Neural progenitor cell (in vitro differentiated cells): ENCODE data around the gene TNFRSF14. TPM values are rescaled to one million over a fixed set of nuclear protein-coding genes. Genes with fewer than 3 reads are reported as not detected.

Source experiments
- DNase-seq: peaks from one replicate; pipeline ENCODE4 v3.0.0-alpha.2; 2016; ENCODE audit warnings: low spot score
- H2AFZ ChIP-seq: fragments of 200-600 bp; sonication (generic); replicated peaks from 2 replicates; pipeline ENCODE4 v1.6.1; 2016; ENCODE audit warnings: antibody characterized with exemption
- H3F3A ChIP-seq: fragments of 200-600 bp; sonication (generic); 2 replicates; pipeline ENCODE4 v1.6.1; 2016; ENCODE audit warnings: antibody characterized with exemption, low read depth
- H3K27ac ChIP-seq: fragments of 200-600 bp; sonication (generic); 2 replicates; pipeline ENCODE4 v1.5.1; 2016; ENCODE audit warnings: mild to moderate bottlenecking
- H3K27me3 ChIP-seq: fragments of 200-600 bp; sonication (generic); 2 replicates; pipeline ENCODE4 v1.6.1; 2016; ENCODE audit warnings: mild to moderate bottlenecking, moderate library complexity
- H3K36me3 ChIP-seq: fragments of 200-600 bp; sonication (generic); 2 replicates; pipeline ENCODE4 v1.5.1; 2016
- H3K4me1 ChIP-seq: fragments of 200-600 bp; sonication (generic); 2 replicates; pipeline ENCODE4 v1.6.1; 2016; ENCODE audit warnings: mixed run types
- H3K4me2 ChIP-seq: fragments of 200-600 bp; sonication (generic); 2 replicates; pipeline ENCODE4 v1.6.1; 2016
- H3K4me3 ChIP-seq: fragments of 200-600 bp; sonication (generic); 2 replicates; pipeline ENCODE4 v1.5.1; 2016
- H3K79me2 ChIP-seq: fragments of 200-600 bp; sonication (generic); 2 replicates; pipeline ENCODE4 v1.6.1; 2016; ENCODE audit warnings: low read depth
- H3K9ac ChIP-seq: fragments of 200-600 bp; sonication (generic); 2 replicates; pipeline ENCODE4 v1.6.1; 2016
- H3K9me3 ChIP-seq: fragments of 200-600 bp; sonication (generic); 2 replicates; pipeline ENCODE4 v1.5.1; 2016; ENCODE audit warnings: low read depth
- H4K20me1 ChIP-seq: fragments of 200-600 bp; sonication (generic); 2 replicates; pipeline ENCODE4 v1.6.1; 2016; ENCODE audit warnings: low read depth
- H3K27ac Mint-ChIP-seq: 3 replicates; pipeline ENCODE4 v1.8.0; 2021; ENCODE audit warnings: mixed read lengths
- H3K27me3 Mint-ChIP-seq: 2 replicates; pipeline ENCODE4 v1.8.0; 2022; ENCODE audit warnings: low read depth, mild to moderate bottlenecking, inconsistent platforms, moderate library complexity, mixed read lengths; ENCODE audit not compliant: insufficient read depth
- H3K36me3 Mint-ChIP-seq: 3 replicates; pipeline ENCODE4 v1.8.0; 2021; ENCODE audit warnings: mixed read lengths
- H3K4me1 Mint-ChIP-seq: 3 replicates; pipeline ENCODE4 v1.8.0; 2021; ENCODE audit warnings: mixed read lengths
- H3K4me3 Mint-ChIP-seq: 3 replicates; pipeline ENCODE4 v1.8.0; 2021; ENCODE audit warnings: mild to moderate bottlenecking, moderate library complexity, mixed read lengths
- H3K9me3 Mint-ChIP-seq: 3 replicates; pipeline ENCODE4 v1.8.0; 2020; ENCODE audit warnings: mixed read lengths
- CTCF ChIP-seq: fragments of 200-600 bp; sonication (generic); IDR thresholded peaks from 2 replicates; pipeline ENCODE4 v1.5.1; 2017; ENCODE audit warnings: antibody characterized with exemption, mild to moderate bottlenecking
- EZH2 ChIP-seq: fragments of 200-600 bp; sonication (generic); IDR thresholded peaks from 2 replicates; pipeline ENCODE4 v1.6.1; 2017; ENCODE audit warnings: antibody characterized with exemption, mild to moderate bottlenecking, moderate library complexity
- EZH2phosphoT487 ChIP-seq: fragments of 200-600 bp; sonication (generic); IDR thresholded peaks from 2 replicates; pipeline ENCODE4 v1.6.1; 2017; ENCODE audit warnings: antibody characterized with exemption
- total RNA-seq: library from RNA; depleted of rRNA; stranded (reverse); fragments of >200 nt; gene quantifications from 2 replicates; pipeline ENCODE4 v1.2.3, GENCODE V29; 2015; ENCODE audit warnings: low replicate concordance

Gene TNFRSF14
- total RNA-seq, 1 donor from 2014 or later: not detected

GRCh38 chr1:2602311-2602835 is 46.2 kb downstream of the TNFRSF14 start:
- no peak for DNase-seq
- Histone ChIP-seq H3F3A (no peaks in the 10 kb centered on the region), H4K20me1 (no peaks in the 10 kb centered on the region), H2AFZ (no peak overlapping the region), H3K9me3 (no peaks in the 10 kb centered on the region), H3K4me2 (no peak overlapping the region), H3K36me3 (no peaks in the 10 kb centered on the region), H3K4me1 (no peaks in the 10 kb centered on the region), H3K79me2 (no peaks in the 10 kb centered on the region), H3K27me3 (peaks cover 18% of the 10 kb centered on the region), H3K4me3 (no peak overlapping the region), H3K9ac (no peak overlapping the region), H3K27ac (no peak overlapping the region)
- Mint-ChIP-seq H3K4me1 (peaks cover 11% of the 10 kb centered on the region), H3K27me3 (peaks cover 5% of the 10 kb centered on the region), H3K4me3 (no peak overlapping the region), H3K9me3 (peaks cover 3% of the 10 kb centered on the region), H3K27ac (peak overlapping the region; percentile 89), H3K36me3 (no peaks in the 10 kb centered on the region)
- TF ChIP-seq EZH2phosphoT487: no peak
- no peak for TF ChIP-seq EZH2
- TF ChIP-seq CTCF: no peak

- no peaks in the 10 kb centered on the region for H3K36me3 Mint-ChIP-seq
- Histone ChIP-seq H3K79me2 (no peaks in the 10 kb centered on the region), H3K9ac (no peak overlapping the region), H3F3A (peaks cover 1% of the 10 kb centered on the region), H3K36me3 (no peaks in the 10 kb centered on the region), H3K4me1 (no peaks in the 10 kb centered on the region), H3K27ac (no peak overlapping the region), H3K4me3 (no peak overlapping the region), H3K27me3 (peaks cover 18% of the 10 kb centered on the region), H2AFZ (no peak overlapping the region), H3K4me2 (no peak overlapping the region), H3K9me3 (no peaks in the 10 kb centered on the region), H4K20me1 (no peaks in the 10 kb centered on the region)
- peaks cover 5% of the 10 kb centered on the region for H3K27me3 Mint-ChIP-seq
- H3K4me3 Mint-ChIP-seq: no peak overlapping the region
- DNase-seq: no peak
- H3K27ac Mint-ChIP-seq: peak overlapping the region; percentile 89
- TF ChIP-seq EZH2phosphoT487 (no peak), EZH2 (no peak), CTCF (no peak)
- peaks cover 3% of the 10 kb centered on the region for H3K9me3 Mint-ChIP-seq
- peaks cover 12% of the 10 kb centered on the region for H3K4me1 Mint-ChIP-seq
Measured at GRCh38 chr1:2602866-2603520, 46.8 kb downstream of the TNFRSF14 start.

- Mint-ChIP-seq H3K36me3 (no peaks in the 10 kb centered on the region), H3K9me3 (peaks cover 1% of the 10 kb centered on the region), H3K27ac (no peak overlapping the region), H3K4me3 (no peak overlapping the region), H3K4me1 (peaks cover 16% of the 10 kb centered on the region), H3K27me3 (peaks cover 8% of the 10 kb centered on the region)
- Histone ChIP-seq H3F3A (peaks cover 8% of the 10 kb centered on the region), H3K4me1 (no peaks in the 10 kb centered on the region), H3K36me3 (no peaks in the 10 kb centered on the region), H3K9me3 (no peaks in the 10 kb centered on the region), H3K79me2 (no peaks in the 10 kb centered on the region), H4K20me1 (no peaks in the 10 kb centered on the region), H2AFZ (no peak overlapping the region), H3K4me2 (no peak overlapping the region), H3K4me3 (no peak overlapping the region), H3K27me3 (peaks cover 18% of the 10 kb centered on the region), H3K27ac (no peak overlapping the region), H3K9ac (no peak overlapping the region)
- no peak for TF ChIP-seq EZH2phosphoT487
- no peak for TF ChIP-seq CTCF
- DNase-seq: no peak
Measured at GRCh38 chr1:2603521-2604155, 47.5 kb downstream of the TNFRSF14 start.
